ENCODE results near the gene TTC1. TPM values are rescaled to one million over a fixed set of nuclear protein-coding genes. Genes with fewer than 3 reads are reported as not detected.
"Not testable (repeated sequence)": the region's sequence is repeated elsewhere in the genome, so short reads cannot be mapped to it uniquely, and the experiment has no call there.

The TTC1 gene
- 10 to 100 TPM; 41.9 to 42.2 TPM for total RNA-seq
- long read RNA-seq, donor 1, transcript TTC1-201 (8 exons, 1,467 nt), result major isoform, 10 of 20 reads
- long read RNA-seq, donor 1, partial matches to known transcripts, result 6 of 20 reads
- long read RNA-seq, donor 1, other reads (novel, unspliced or antisense), result 4 of 20 reads
- long read RNA-seq, donor 2, transcript TTC1-205 (8 exons, 1,432 nt), result minor isoform, 16 of 115 reads
- long read RNA-seq, donor 2, transcript TTC1-201 (8 exons, 1,467 nt), result major isoform, 87 of 115 reads
- long read RNA-seq, donor 2, partial matches to known transcripts, result 6 of 115 reads
- long read RNA-seq, donor 2, other reads (novel, unspliced or antisense), result 6 of 115 reads

GRCh38 chr5:160008877-160009590 is at the start of gene TTC1:
Gene TTC1 (plus strand): TSS chr5:160009139. CDS start chr5:160010529, 1,390 bp downstream.
- DNase-seq (ENCODE audit: low spot score), result peak; percentile 97
- intact Hi-C loops (cut with DNase I), result no loop called here

GRCh38 chr5:159961176-159962160 is 47.5 kb upstream of the TTC1 start:
- intact Hi-C loops (cut with DNase I), result loop anchor here in 1 of 2 donors (10.0 kb wide), 1 partner anchor 517 kb away; no protein-coding TSS in a partner anchor
- no peak for DNase-seq (ENCODE audit: low spot score)

GRCh38 chr5:159962214-159962613 is 46.7 kb upstream of the TTC1 start:
- no peak for DNase-seq (ENCODE audit: low spot score)
- intact Hi-C loops (cut with DNase I), result loop anchor here in 1 of 2 donors (10.0 kb wide), 1 partner anchor 517 kb away; no protein-coding TSS in a partner anchor

GRCh38 chr5:159963935-159964334 is 45.0 kb upstream of the TTC1 start:
- DNase-seq (ENCODE audit: low spot score), result no peak
- intact Hi-C loops (cut with DNase I), result loop anchor here in 1 of 2 donors (10.0 kb wide), 1 partner anchor 519 kb away; no protein-coding TSS in a partner anchor

GRCh38 chr5:159965031-159965837 is 43.7 kb upstream of the TTC1 start:
- intact Hi-C loops (cut with DNase I), result loop anchor here in 1 of 2 donors (10.0 kb wide), 1 partner anchor 520 kb away; no protein-coding TSS in a partner anchor
- DNase-seq (ENCODE audit: low spot score), result peak; percentile 87

- intact Hi-C loops (cut with DNase I), result loop anchor here in 1 of 2 donors (10.0 kb wide), 1 partner anchor 521 kb away; no protein-coding TSS in a partner anchor
These were observed 43.2 kb upstream of the TTC1 start for GRCh38 chr5:159965838-159966128.

GRCh38 chr5:159969966-159970365 is 39.0 kb upstream of the TTC1 start:
- no peak for DNase-seq (ENCODE audit: low spot score)
- intact Hi-C loops (cut with DNase I), result loop anchor here (10.0 kb wide), 2 partner anchors 455 to 525 kb away; no protein-coding TSS in a partner anchor

More at GRCh38 chr5:159965838-159966128, 43.2 kb upstream of the TTC1 start:
- DNase-seq (ENCODE audit: low spot score), result not testable (repeated sequence)

- DNase-seq (ENCODE audit: low spot score), result no peak
- intact Hi-C loops (cut with DNase I), result loop anchor here in 1 of 2 donors (10.0 kb wide), 1 partner anchor 456 kb away; no protein-coding TSS in a partner anchor
These were observed 37.9 kb upstream of the TTC1 start for GRCh38 chr5:159971038-159971437.

GRCh38 chr5:159971514-159971913 is 37.4 kb upstream of the TTC1 start:
- DNase-seq (ENCODE audit: low spot score), result no peak
- intact Hi-C loops (cut with DNase I), result loop anchor here in 1 of 2 donors (10.0 kb wide), 1 partner anchor 457 kb away; no protein-coding TSS in a partner anchor

GRCh38 chr5:159971931-159972461 is 36.9 kb upstream of the TTC1 start:
- DNase-seq (ENCODE audit: low spot score), result no peak
- intact Hi-C loops (cut with DNase I), result loop anchor here in 1 of 2 donors (10.0 kb wide), 1 partner anchor 457 kb away; no protein-coding TSS in a partner anchor

GRCh38 chr5:159972538-159973362 is 36.2 kb upstream of the TTC1 start:
- intact Hi-C loops (cut with DNase I), result loop anchor here in 1 of 2 donors (10.0 kb wide), 1 partner anchor 458 kb away; no protein-coding TSS in a partner anchor

GRCh38 chr5:159975462-159976019 is 33.4 kb upstream of the TTC1 start:
- no peak for DNase-seq (ENCODE audit: low spot score)
- intact Hi-C loops (cut with DNase I), result loop anchor here in 1 of 2 donors (10.0 kb wide), 1 partner anchor 461 kb away; no protein-coding TSS in a partner anchor

More at GRCh38 chr5:159972538-159973362, 36.2 kb upstream of the TTC1 start:
- DNase-seq (ENCODE audit: low spot score), result no peak

GRCh38 chr5:159976921-159977320 is 32.0 kb upstream of the TTC1 start:
- intact Hi-C loops (cut with DNase I), result loop anchor here in 1 of 2 donors (10.0 kb wide), 1 partner anchor 462 kb away; no protein-coding TSS in a partner anchor
- DNase-seq (ENCODE audit: low spot score), result no peak

- no peak for DNase-seq (ENCODE audit: low spot score)
- intact Hi-C loops (cut with DNase I), result loop anchor here in 1 of 2 donors (10.0 kb wide), 1 partner anchor 464 kb away; no protein-coding TSS in a partner anchor
These were observed 30.6 kb upstream of the TTC1 start for GRCh38 chr5:159978358-159978757.

GRCh38 chr5:159982421-159983173 is 26.3 kb upstream of the TTC1 start:
- DNase-seq (ENCODE audit: low spot score), result no peak
- intact Hi-C loops (cut with DNase I), result loop anchor here in 1 of 2 donors (10.0 kb wide), 1 partner anchor 698 kb away; no protein-coding TSS in a partner anchor
